IMR-90 (cell line): ENCODE results near the gene ARF6.

ENCODE experiments used
- CTCF ChIP-seq: conservative IDR thresholded peaks from 2 replicates; pipeline ENCODE4 v1.5.1; 2012; ENCODE audit warnings: mild to moderate bottlenecking, low read depth, low read length, improper control_type of control experiment
- MAZ ChIP-seq: IDR thresholded peaks from 2 replicates; pipeline ENCODE4 v1.6.1; 2012; ENCODE audit warnings: low read depth, mild to moderate bottlenecking, low read length, improper control_type of control experiment, moderate library complexity, borderline replicate concordance
- POLR2A ChIP-seq: IDR thresholded peaks from 2 replicates; pipeline ENCODE4 v1.6.1; 2012; ENCODE audit warnings: mild to moderate bottlenecking, low read depth, low read length
- RAD21 ChIP-seq: IDR thresholded peaks from 2 replicates; pipeline ENCODE4 v1.6.1; 2012; ENCODE audit warnings: low read length, improper control_type of control experiment
- RCOR1 ChIP-seq: IDR thresholded peaks from 2 replicates; pipeline ENCODE4 v1.6.1; 2012; ENCODE audit warnings: mild to moderate bottlenecking, low read length, improper control_type of control experiment; ENCODE audit not compliant: insufficient replicate concordance
- TF ChIP-seq, protein P1 (sequence below): fragments of 150-350 bp; IDR thresholded peaks from 2 replicates; pipeline ENCODE4 v1.6.1; 2017; ENCODE audit warnings: mild to moderate bottlenecking, antibody characterized with exemption, low read length, low read depth

DNA sequence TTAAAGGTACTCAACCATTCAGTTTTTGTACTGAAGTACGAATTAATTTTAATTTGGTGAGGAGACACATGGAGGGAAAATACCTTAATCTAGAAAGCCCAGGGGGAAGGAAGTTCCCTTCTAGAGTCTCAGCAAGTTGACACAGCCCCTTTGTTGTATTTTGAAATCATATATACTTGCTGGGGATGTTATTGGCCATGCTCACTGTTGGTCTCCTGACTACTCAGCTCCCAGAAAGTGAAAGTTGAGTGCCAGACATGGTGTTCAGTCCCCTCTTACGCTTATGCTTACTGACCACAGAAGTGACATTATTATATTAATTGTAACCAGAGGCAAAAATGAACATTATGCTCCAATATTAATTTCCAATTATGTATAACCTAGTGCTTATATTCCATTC is 28.1 kb downstream of the ARF6 start:
- TF ChIP-seq RCOR1: no peak
- TF ChIP-seq CTCF: no peak
- no peak for TF ChIP-seq POLR2A
- TF ChIP-seq, protein P1, sequence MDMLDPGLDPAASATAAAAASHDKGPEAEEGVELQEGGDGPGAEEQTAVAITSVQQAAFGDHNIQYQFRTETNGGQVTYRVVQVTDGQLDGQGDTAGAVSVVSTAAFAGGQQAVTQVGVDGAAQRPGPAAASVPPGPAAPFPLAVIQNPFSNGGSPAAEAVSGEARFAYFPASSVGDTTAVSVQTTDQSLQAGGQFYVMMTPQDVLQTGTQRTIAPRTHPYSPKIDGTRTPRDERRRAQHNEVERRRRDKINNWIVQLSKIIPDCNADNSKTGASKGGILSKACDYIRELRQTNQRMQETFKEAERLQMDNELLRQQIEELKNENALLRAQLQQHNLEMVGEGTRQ: no peak
- no peak for TF ChIP-seq RAD21
- TF ChIP-seq MAZ: no peak
